KMS-11 (cell line): ENCODE results near the gene RTBDN.

Source experiments
- H2AFZ ChIP-seq: fragments of 200-600 bp; sonication (generic); 2 replicates; pipeline ENCODE4 v1.6.1; 2016; ENCODE audit warnings: antibody characterized with exemption, mixed run types, low read depth
- H3K27ac ChIP-seq: fragments of 200-600 bp; sonication (generic); 2 replicates; pipeline ENCODE4 v1.6.1; 2016; ENCODE audit warnings: mild to moderate bottlenecking, mixed run types
- H3K27me3 ChIP-seq: fragments of 200-600 bp; sonication (generic); 2 replicates; pipeline ENCODE4 v1.6.1; 2017; ENCODE audit warnings: mild to moderate bottlenecking, low read depth, mixed run types, moderate library complexity; ENCODE audit not compliant: insufficient read depth
- H3K36me3 ChIP-seq: fragments of 200-600 bp; sonication (generic); 2 replicates; pipeline ENCODE4 v1.6.1; 2017; ENCODE audit warnings: mild to moderate bottlenecking, mixed run types; ENCODE audit not compliant: insufficient read depth
- H3K4me1 ChIP-seq: fragments of 200-600 bp; sonication (generic); 2 replicates; pipeline ENCODE4 v1.6.1; 2016; ENCODE audit warnings: mild to moderate bottlenecking, low read depth, mixed run types; ENCODE audit not compliant: poor library complexity, severe bottlenecking
- H3K4me2 ChIP-seq: fragments of 200-600 bp; sonication (generic); 2 replicates; pipeline ENCODE4 v1.7.0; 2016; ENCODE audit warnings: mild to moderate bottlenecking, mixed run types
- H3K4me3 ChIP-seq: fragments of 200-600 bp; sonication (generic); IDR thresholded peaks from 2 replicates; pipeline ENCODE4 v1.6.1; 2017; ENCODE audit warnings: low read depth, low read length, mixed read lengths; ENCODE audit not compliant: insufficient read depth
- H3K79me2 ChIP-seq: fragments of 200-600 bp; sonication (generic); 2 replicates; pipeline ENCODE4 v1.6.1; 2016; ENCODE audit warnings: low read depth, mixed run types; ENCODE audit not compliant: insufficient read depth
- H3K9ac ChIP-seq: fragments of 200-600 bp; sonication (generic); 2 replicates; pipeline ENCODE4 v1.6.1; 2016; ENCODE audit warnings: mild to moderate bottlenecking, mixed run types
- H4K20me1 ChIP-seq: fragments of 200-600 bp; sonication (generic); 2 replicates; pipeline ENCODE4 v1.6.1; 2016; ENCODE audit warnings: mild to moderate bottlenecking, mixed run types; ENCODE audit not compliant: insufficient read depth
- CTCF ChIP-seq: fragments of 200-600 bp; sonication (generic); conservative IDR thresholded peaks from 2 replicates; pipeline ENCODE4 v1.6.1; 2017; ENCODE audit warnings: low read depth, mild to moderate bottlenecking, antibody characterized with exemption, low read length, moderate library complexity, mixed read lengths

RTBDN gene

GRCh38 chr19:12865746-12866415 lies 31.5 kb upstream of the RTBDN start:
- Histone ChIP-seq H3K4me1 (peaks cover 10% of the 10 kb centered on the region), H3K79me2 (no peaks in the 10 kb centered on the region), H3K4me3 (no peak overlapping the region), H3K9ac (no peak overlapping the region), H3K27me3 (no peaks in the 10 kb centered on the region; the same call in 1 of the 2 replicates), H3K4me2 (no peak overlapping the region), H2AFZ (no peak overlapping the region), H3K36me3 (no peaks in the 10 kb centered on the region), H4K20me1 (no peaks in the 10 kb centered on the region), H3K27ac (no peak overlapping the region)
- TF ChIP-seq CTCF = no peak

GRCh38 chr19:12864721-12865715 lies 30.6 kb upstream of the RTBDN start:
- no peaks in the 10 kb centered on the region for H4K20me1 ChIP-seq
- H3K27ac ChIP-seq = no peak overlapping the region
- TF ChIP-seq CTCF = no peak

DNA sequence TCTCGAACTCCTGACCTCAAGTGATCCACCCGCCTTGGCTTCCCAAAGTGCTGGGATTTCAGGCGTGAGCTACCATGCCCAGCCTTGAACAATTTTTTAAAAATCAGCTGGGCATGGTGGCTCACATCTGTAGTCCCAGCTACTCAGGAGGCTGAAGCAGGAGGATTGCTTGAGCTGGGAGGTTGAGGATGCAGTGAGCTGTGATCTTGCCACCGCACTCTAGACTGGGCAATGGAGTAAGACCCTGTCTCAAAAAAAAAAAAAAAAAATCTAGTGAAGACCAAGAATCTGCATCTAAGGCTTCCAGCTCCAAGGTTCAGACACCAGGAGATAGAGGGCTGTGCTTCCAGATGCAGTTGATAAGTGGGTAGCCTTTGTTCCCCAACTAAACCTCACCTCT lies 29.8 kb upstream of the RTBDN start:
- Histone ChIP-seq H3K27me3 (no peaks in the 10 kb centered on the region; the same call in 1 of the 2 replicates), H2AFZ (no peak overlapping the region), H3K4me3 (no peak overlapping the region), H4K20me1 (no peaks in the 10 kb centered on the region), H3K4me1 (peaks cover 10% of the 10 kb centered on the region), H3K36me3 (no peaks in the 10 kb centered on the region), H3K4me2 (no peak overlapping the region), H3K27ac (no peak overlapping the region), H3K79me2 (no peaks in the 10 kb centered on the region), H3K9ac (no peak overlapping the region)
- TF ChIP-seq CTCF = no peak

More at GRCh38 chr19:12864721-12865715, 30.6 kb upstream of the RTBDN start:
- Histone ChIP-seq H3K4me3 (no peak overlapping the region), H3K9ac (no peak overlapping the region), H3K27me3 (no peaks in the 10 kb centered on the region; the same call in 1 of the 2 replicates), H3K36me3 (no peaks in the 10 kb centered on the region), H2AFZ (no peak overlapping the region), H3K4me1 (peaks cover 10% of the 10 kb centered on the region), H3K4me2 (no peak overlapping the region), H3K79me2 (no peaks in the 10 kb centered on the region)

- Histone ChIP-seq H3K9ac (no peak overlapping the region), H3K27me3 (no peaks in the 10 kb centered on the region; the same call in 1 of the 2 replicates), H3K36me3 (no peaks in the 10 kb centered on the region), H3K4me3 (no peak overlapping the region), H3K4me1 (no peaks in the 10 kb centered on the region), H2AFZ (no peak overlapping the region), H3K27ac (no peak overlapping the region), H3K4me2 (no peak overlapping the region), H3K79me2 (no peaks in the 10 kb centered on the region), H4K20me1 (no peaks in the 10 kb centered on the region)
- TF ChIP-seq CTCF = no peak
Measured at GRCh38 chr19:12859546-12859945, 25.2 kb upstream of the RTBDN start.
